GM23248 (cell line): ENCODE measurements around the gene SPOPL. TPM values are rescaled to one million over a fixed set of nuclear protein-coding genes. Genes with fewer than 3 reads are reported as not detected.
"Not testable (repeated sequence)": the region's sequence is repeated elsewhere in the genome, so short reads cannot be mapped to it uniquely, and the experiment has no call there.

Source experiments
- DNase-seq: peaks from one replicate; pipeline ENCODE4 v3.0.0-alpha.2; 2015
- H2AFZ ChIP-seq: fragments of 200-600 bp; sonication (generic); 2 replicates; pipeline ENCODE4 v1.6.1; 2016; ENCODE audit warnings: antibody characterized with exemption
- H3F3A ChIP-seq: fragments of 200-600 bp; sonication (generic); 2 replicates; pipeline ENCODE4 v1.6.1; 2016; ENCODE audit warnings: mild to moderate bottlenecking, antibody characterized with exemption, mixed run types; ENCODE audit not compliant: insufficient read depth
- H3K27ac ChIP-seq: fragments of 200-600 bp; sonication (generic); 2 replicates; pipeline ENCODE4 v1.5.1; 2016; ENCODE audit warnings: mild to moderate bottlenecking
- H3K27me3 ChIP-seq: fragments of 200-600 bp; sonication (generic); replicated peaks from 2 replicates; pipeline ENCODE4 v1.6.1; 2016; ENCODE audit warnings: mild to moderate bottlenecking; ENCODE audit not compliant: insufficient read depth
- H3K36me3 ChIP-seq: fragments of 200-600 bp; sonication (generic); 2 replicates; pipeline ENCODE4 v1.6.1; 2016; ENCODE audit warnings: low read depth, mild to moderate bottlenecking
- H3K4me1 ChIP-seq: fragments of 200-600 bp; sonication (generic); 2 replicates; pipeline ENCODE4 v1.6.1; 2016; ENCODE audit warnings: mild to moderate bottlenecking; ENCODE audit not compliant: insufficient read depth
- H3K4me2 ChIP-seq: fragments of 200-600 bp; sonication (generic); one replicate; pipeline ENCODE4 v1.6.1; 2016; ENCODE audit warnings: mild to moderate bottlenecking; ENCODE audit not compliant: unreplicated experiment
- H3K4me3 ChIP-seq: fragments of 200-600 bp; sonication (generic); 2 replicates; pipeline ENCODE4 v1.5.1; 2016; ENCODE audit warnings: mild to moderate bottlenecking
- H3K79me2 ChIP-seq: fragments of 200-600 bp; sonication (generic); 2 replicates; pipeline ENCODE4 v1.6.1; 2016; ENCODE audit warnings: mild to moderate bottlenecking; ENCODE audit not compliant: insufficient read depth
- H3K9ac ChIP-seq: fragments of 200-600 bp; sonication (generic); 2 replicates; pipeline ENCODE4 v1.6.1; 2016; ENCODE audit warnings: mild to moderate bottlenecking
- H3K9me2 ChIP-seq: fragments of 200-600 bp; sonication (generic); 2 replicates; pipeline ENCODE4 v1.6.1; 2016; ENCODE audit warnings: mixed run types, mild to moderate bottlenecking, moderate library complexity; ENCODE audit not compliant: insufficient read depth
- H3K9me3 ChIP-seq: fragments of 200-600 bp; sonication (generic); one replicate; pipeline ENCODE4 v1.6.1; 2017; ENCODE audit warnings: low read depth
- H4K20me1 ChIP-seq: fragments of 200-600 bp; sonication (generic); 2 replicates; pipeline ENCODE4 v1.6.0; 2016; ENCODE audit not compliant: insufficient read depth
- EZH2 ChIP-seq: fragments of 200-600 bp; sonication (generic); IDR thresholded peaks from 2 replicates; pipeline ENCODE4 v1.6.1; 2018; ENCODE audit warnings: antibody characterized with exemption, mild to moderate bottlenecking; ENCODE audit not compliant: insufficient read depth, poor library complexity, severe bottlenecking
- EZH2phosphoT487 ChIP-seq: fragments of 200-600 bp; sonication (generic); IDR thresholded peaks from 2 replicates; pipeline ENCODE4 v1.6.1; 2018; ENCODE audit warnings: antibody characterized with exemption, moderate library complexity, mild to moderate bottlenecking, low read depth; ENCODE audit not compliant: insufficient read depth
- WGBS, 2 experiments: methylation state at CpG; one replicate each; pipeline ENCODE4 v1.1.6; 2015 to 2017; ENCODE audit warnings: low lambda C conversion rate in 2 of 2, low coverage in 1 of 2; ENCODE audit errors: missing lambda C conversion rate in 2 of 2; 5-methylcytosine and 5-hydroxymethylcytosine counted together
- in situ Hi-C: fragments of 300-500 bp; cut with MboI; formaldehyde crosslinking; loops from 2 replicates; pipeline ENCODE4 v1.15.0; 2020
- polyA plus RNA-seq: library from polyadenylated mRNA; unstranded; fragments of >200 nt; fragmentation: Nextera tagmentation; extraction: Ambion mirVana; gene quantifications from 2 replicates; pipeline ENCODE4 v1.2.1, GENCODE V29; 2016
- total RNA-seq: library from RNA; depleted of rRNA; stranded (reverse); fragments of >200 nt; shearing (Covaris generic); gene quantifications from 2 replicates; pipeline ENCODE4 v1.2.3, GENCODE V29; 2014

The SPOPL gene
- total and polyA plus RNA-seq, 2 experiments from 2014 or later: 3.6 to 12.0 TPM

GRCh38 chr2:138522556-138522955 is 21.0 kb downstream of the SPOPL start:
- no peak for TF ChIP-seq EZH2phosphoT487
- no peak for TF ChIP-seq EZH2
- peaks cover 8% of the 10 kb centered on the region; the same call in 1 of the 2 replicates for H4K20me1 ChIP-seq
- no peaks in the 10 kb centered on the region for H3K4me1 ChIP-seq
- no peak overlapping the region for H3K9ac ChIP-seq
- DNase-seq: no peak
- no peak overlapping the region for H3K4me2 ChIP-seq
- no peaks in the 10 kb centered on the region for H3F3A ChIP-seq
- H3K4me3 ChIP-seq: no peak overlapping the region
- peaks cover 96% of the 10 kb centered on the region for H3K79me2 ChIP-seq
- H3K27me3 ChIP-seq: no peaks in the 10 kb centered on the region
- no peaks in the 10 kb centered on the region for H3K9me2 ChIP-seq
- H3K9me3 ChIP-seq: no peaks in the 10 kb centered on the region
- no peaks in the 10 kb centered on the region for H3K36me3 ChIP-seq
- no peak overlapping the region for H3K27ac ChIP-seq
- WGBS, 2 experiments: 95 to 97% methylated on average over 3 of the region's 3 CpGs
- in situ Hi-C loops: no loop called here
- no peak overlapping the region for H2AFZ ChIP-seq

- in situ Hi-C loops, H3F3A ChIP-seq, H3K4me3 ChIP-seq, H3K27me3 ChIP-seq, H3K4me2 ChIP-seq, H4K20me1 ChIP-seq, H2AFZ ChIP-seq, H3K9me3 ChIP-seq, H3K36me3 ChIP-seq, H3K27ac ChIP-seq, H3K4me1 ChIP-seq, H3K9me2 ChIP-seq, DNase-seq, H3K9ac ChIP-seq: not testable (repeated sequence)
- WGBS, 2 experiments: 93 to 95% methylated on average over 7 of the region's 7 CpGs
- peaks cover 96% of the 10 kb centered on the region for H3K79me2 ChIP-seq
These were observed 21.6 kb downstream of the SPOPL start for GRCh38 chr2:138523018-138523672.

- H3K79me2 ChIP-seq: peaks cover 96% of the 10 kb centered on the region
- H3K9me3 ChIP-seq, H3K36me3 ChIP-seq, H3F3A ChIP-seq, H3K4me3 ChIP-seq, H3K4me1 ChIP-seq, H3K9me2 ChIP-seq, H3K9ac ChIP-seq, H3K27me3 ChIP-seq, in situ Hi-C loops, H3K27ac ChIP-seq, H3K4me2 ChIP-seq, H2AFZ ChIP-seq, DNase-seq, H4K20me1 ChIP-seq: not testable (repeated sequence)
- 98 to 100% methylated on average over 3 of the region's 3 CpGs for WGBS, 2 experiments
These were observed 22.1 kb downstream of the SPOPL start for GRCh38 chr2:138523673-138524042.

GRCh38 chr2:138524353-138524752 is 22.8 kb downstream of the SPOPL start:
- H3K36me3 ChIP-seq, H3K9ac ChIP-seq, H4K20me1 ChIP-seq, H3K4me3 ChIP-seq, H3K4me1 ChIP-seq, H3K9me3 ChIP-seq, H3K27ac ChIP-seq, H3F3A ChIP-seq, in situ Hi-C loops, DNase-seq, H2AFZ ChIP-seq, H3K9me2 ChIP-seq, H3K4me2 ChIP-seq, H3K27me3 ChIP-seq: not testable (repeated sequence)
- H3K79me2 ChIP-seq: peaks cover 96% of the 10 kb centered on the region
- WGBS, 2 experiments: 92 to 100% methylated on average over 1 of the region's 1 CpG

DNA sequence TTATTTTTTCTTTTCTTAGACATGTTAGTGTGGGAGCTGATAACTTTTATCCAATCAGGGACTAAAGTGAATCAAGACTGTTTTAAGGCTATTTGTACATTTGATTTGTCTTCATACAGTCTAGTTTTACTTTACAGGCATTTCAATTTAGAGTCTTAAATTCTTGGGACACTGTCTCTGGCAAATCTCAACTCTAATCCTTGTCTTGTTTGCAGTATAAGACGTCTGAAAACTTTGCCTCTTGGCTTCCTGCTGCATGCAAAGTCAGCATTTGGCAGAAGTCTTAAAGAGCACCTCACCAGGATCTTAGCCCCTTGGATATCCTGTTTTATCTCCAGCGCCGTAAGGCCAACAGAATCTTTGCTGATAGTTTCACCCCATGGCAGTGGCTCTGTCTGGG is 30.3 kb downstream of the SPOPL start:
- H4K20me1 ChIP-seq: peaks cover 5% of the 10 kb centered on the region
- no peak overlapping the region for H3K9ac ChIP-seq
- 65 to 68% methylated on average over 3 of the region's 3 CpGs for WGBS, 2 experiments
- no peaks in the 10 kb centered on the region for H3K9me3 ChIP-seq
- H3K27me3 ChIP-seq: no peaks in the 10 kb centered on the region
- H2AFZ ChIP-seq: no peak overlapping the region
- peak; percentile 1 for DNase-seq
- no peak overlapping the region for H3K4me2 ChIP-seq
- in situ Hi-C loops: no loop called here
- H3K4me1 ChIP-seq: no peaks in the 10 kb centered on the region
- TF ChIP-seq EZH2: no peak
- TF ChIP-seq EZH2phosphoT487: no peak
- peaks cover 95% of the 10 kb centered on the region for H3K79me2 ChIP-seq
- no peak overlapping the region for H3K4me3 ChIP-seq
- no peaks in the 10 kb centered on the region for H3K9me2 ChIP-seq
- no peak overlapping the region for H3K27ac ChIP-seq
- H3K36me3 ChIP-seq: no peaks in the 10 kb centered on the region
- H3F3A ChIP-seq: no peaks in the 10 kb centered on the region
